GM19238 (cell line): Measurements from ENCODE around the gene S100A16.
"Not testable (repeated sequence)": the region's sequence is repeated elsewhere in the genome, so short reads cannot be mapped to it uniquely, and the experiment has no call there.

Experiments used
- DNase-seq: peaks from one replicate; pipeline ENCODE4 v3.0.0; 2011; ENCODE audit warnings: low spot score; ENCODE audit not compliant: insufficient read length

Gene S100A16

DNA sequence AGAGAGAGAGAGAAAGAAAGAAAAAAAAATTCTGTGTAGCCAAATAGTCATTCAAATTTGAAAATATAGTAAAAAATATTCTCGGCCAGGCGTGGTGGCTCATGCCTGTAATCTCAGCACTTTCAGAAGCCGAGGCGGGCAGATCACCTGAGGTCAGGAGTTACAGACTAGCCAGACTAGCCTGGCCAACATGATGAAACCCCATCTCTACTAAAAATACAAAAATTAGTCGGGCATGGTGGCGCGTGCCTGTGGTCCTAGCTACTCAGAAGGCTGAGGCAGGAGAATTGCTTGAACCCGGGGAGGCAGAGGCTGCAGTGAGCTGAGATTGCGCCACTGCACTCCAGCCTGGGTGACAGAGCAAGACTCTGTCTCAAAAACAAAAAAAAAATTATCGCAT is 24.9 kb downstream of the S100A16 start:
- not testable (repeated sequence) for DNase-seq

DNA sequence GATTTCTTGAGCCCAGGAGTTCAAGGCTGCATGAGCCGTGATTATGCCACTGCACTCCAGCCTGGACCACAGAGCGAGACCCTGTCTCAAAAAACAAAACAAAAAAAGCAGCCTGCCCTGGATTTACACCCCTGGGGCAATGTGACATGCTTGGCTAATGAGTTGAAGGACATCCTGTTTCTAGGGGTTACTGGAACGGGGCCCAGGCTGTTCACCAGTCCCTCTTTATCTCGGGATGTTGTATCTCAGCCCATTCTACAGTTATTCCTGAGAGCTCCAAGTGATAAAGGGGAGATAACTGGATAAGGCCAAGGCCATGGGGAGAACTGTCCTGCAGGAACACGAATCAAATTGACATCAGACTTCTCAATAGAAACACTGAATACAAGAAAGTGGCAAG is 25.6 kb downstream of the S100A16 start:
- no peak for DNase-seq

- no peak for DNase-seq
These were observed 26.6 kb downstream of the S100A16 start for GRCh38 chr1:153586347-153586746.

DNA sequence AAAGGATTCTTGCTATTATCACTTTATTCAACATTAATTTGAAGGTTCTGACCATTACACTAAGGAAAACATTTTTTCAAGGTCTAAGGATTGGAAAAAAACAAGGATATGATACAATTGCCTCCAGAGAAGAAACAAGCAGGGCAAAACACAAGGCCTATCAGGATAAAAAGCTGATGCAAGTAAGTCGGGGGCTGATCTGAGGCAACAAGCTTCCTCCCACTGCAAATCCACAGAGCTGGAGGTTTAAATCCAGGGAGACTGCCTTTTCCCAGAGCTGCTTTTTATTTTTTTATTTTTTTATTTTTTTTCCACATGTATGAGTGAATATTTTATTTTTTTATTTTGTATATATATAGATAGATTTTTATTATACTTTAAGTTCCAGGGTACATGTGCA is 27.9 kb downstream of the S100A16 start:
- no peak for DNase-seq

GRCh38 chr1:153583976-153584375 is 29.0 kb downstream of the S100A16 start:
- no peak for DNase-seq

DNA sequence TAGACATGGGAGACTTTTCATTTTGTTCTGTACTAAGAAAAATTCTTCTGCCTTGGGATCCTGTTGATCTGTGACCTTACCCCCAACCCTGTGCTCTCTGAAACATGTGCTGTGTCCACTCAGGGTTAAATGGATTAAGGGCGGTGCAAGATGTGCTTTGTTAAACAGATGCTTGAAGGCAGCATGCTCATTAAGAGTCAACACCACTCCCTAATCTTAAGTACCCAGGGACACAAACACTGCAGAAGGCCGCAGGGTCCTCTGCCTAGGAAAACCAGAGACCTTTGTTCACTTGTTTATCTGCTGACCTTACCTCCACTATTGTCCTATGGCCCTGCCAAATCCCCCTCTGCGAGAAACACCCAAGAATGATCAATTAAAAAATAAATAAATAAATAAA is 29.4 kb downstream of the S100A16 start:
- DNase-seq = not testable (repeated sequence)

DNA sequence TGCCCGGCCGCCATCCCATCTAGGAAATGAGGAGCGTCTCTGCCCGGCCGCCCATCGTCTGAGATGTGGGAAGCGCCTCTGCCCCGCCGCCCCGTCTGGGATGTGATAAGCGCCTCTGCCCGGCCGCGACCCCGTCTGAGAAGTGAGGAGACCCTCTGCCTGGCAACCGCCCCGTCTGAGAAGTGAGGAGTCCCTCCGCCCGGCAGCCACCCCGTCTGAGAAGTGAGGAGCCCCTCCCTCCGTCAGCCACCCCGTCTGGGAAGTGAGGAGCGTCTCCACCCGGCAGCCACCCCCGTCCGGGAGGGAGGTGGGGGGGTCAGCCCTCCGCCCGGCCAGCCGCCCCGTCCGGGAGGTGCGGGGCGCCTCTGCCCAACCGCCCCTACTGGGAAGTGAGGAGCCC is 30.1 kb downstream of the S100A16 start:
- not testable (repeated sequence) for DNase-seq

GRCh38 chr1:153578936-153579335 is 34.0 kb downstream of the S100A16 start:
- no peak for DNase-seq

GRCh38 chr1:153578490-153578889 is 34.4 kb downstream of the S100A16 start:
- no peak for DNase-seq

GRCh38 chr1:153577624-153578051 is 35.3 kb downstream of the S100A16 start:
- DNase-seq = no peak

DNA sequence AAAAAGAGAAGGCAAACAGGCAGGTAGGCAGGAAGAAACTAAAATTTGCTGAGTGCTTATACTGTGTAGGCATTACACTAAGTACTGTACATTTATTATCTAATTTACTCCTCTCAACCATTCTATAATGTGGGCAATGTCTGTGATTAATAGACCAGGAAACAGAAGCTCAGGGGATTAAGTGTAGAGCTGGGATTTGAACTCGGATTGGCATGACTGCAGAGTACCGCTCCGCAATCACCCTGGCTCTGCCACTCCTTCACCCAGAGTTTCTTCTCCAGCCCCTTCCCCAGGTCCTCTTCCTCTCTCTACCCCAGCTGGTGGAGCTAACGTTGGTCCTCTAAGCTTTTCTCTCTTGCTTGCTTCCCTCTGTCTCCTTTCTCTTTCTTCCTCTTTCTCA is 35.8 kb downstream of the S100A16 start:
- DNase-seq = no peak

GRCh38 chr1:153575497-153575896 is 37.4 kb downstream of the S100A16 start:
- DNase-seq = not testable (repeated sequence)

DNA sequence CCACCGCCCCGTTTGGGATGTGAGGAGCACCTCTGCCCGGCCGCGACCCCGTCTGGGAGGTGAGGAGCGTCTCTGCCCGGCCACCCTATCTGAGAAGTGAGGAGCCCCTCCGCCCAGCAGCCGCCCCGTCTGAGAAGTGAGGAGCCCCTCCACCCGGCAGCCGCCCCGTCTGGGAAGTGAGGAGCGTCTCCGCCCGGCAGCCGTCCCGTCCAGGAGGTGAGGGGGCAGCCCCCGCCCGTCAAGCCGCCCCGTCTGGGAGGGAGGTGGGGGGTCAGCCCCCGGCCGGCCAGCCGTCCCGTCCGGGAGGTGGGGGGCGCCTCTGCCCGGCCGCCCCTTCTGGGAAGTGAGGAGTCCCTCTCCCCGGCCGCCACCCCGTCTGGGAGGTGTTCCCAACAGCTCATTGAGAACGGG is 37.9 kb downstream of the S100A16 start:
- not testable (repeated sequence) for DNase-seq

DNA sequence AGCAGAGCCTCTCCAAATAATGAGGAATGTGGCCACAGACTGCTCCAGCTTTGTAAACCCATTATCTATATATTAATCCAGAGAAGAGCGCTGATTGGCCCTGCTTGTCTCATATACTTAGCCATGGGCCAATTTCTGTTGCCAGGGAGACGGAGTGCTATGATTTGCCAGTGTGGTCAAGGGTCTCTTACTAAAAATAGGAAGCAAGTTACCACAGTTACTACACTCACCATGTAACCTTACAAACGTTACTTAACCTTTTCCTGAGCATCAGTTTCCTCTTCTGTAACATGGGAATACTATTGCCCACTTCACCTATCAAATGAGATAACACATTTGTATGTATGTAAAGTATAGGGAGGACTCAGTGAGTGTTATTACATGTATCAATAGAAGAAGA is 39.6 kb downstream of the S100A16 start:
- DNase-seq = no peak

GRCh38 chr1:153572569-153573015 is 40.3 kb downstream of the S100A16 start:
- DNase-seq = peak; percentile 63

- no peak for DNase-seq
These were observed 41.2 kb downstream of the S100A16 start for GRCh38 chr1:153571706-153572105.

DNA sequence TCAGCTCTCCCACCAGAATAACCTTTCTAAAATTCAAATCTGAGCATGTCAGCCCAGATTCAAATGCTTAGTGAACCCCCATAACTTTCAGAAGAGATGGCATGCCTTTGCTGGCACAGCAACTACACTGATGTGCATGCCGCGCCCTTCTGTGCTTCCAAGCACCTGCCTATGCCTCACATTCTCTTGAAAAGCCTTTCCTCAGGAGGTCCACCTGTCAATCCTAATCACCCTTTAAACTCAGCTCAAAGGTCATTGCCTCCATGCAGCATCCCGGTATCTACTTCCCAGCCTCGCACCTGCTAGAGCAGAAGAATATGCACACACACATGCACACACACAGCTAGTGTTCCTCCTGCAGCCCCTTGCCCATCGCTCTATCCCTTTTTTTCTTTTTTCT is 42.1 kb downstream of the S100A16 start:
- DNase-seq = no peak

DNA sequence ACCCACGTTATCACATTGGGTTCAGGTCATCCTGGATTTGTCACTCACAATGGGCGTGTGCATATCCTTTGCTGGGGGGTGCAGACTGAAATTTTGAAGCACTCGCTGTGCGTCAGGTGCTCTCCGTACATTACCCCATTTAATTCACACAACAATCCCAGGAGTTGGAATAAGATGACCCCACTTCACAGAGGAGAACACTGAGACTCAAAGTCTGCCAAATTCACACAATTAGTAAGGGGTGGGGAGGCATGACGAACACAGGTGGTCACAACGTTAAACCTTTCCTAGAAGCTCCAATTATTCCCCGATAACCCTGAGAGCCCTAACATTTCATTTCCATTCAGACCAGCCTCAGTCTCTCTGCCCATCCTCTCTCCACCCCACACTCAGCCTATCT is 43.5 kb downstream of the S100A16 start:
- DNase-seq = no peak

GRCh38 chr1:153568367-153569099 is 44.4 kb downstream of the S100A16 start:
- peak; percentile 76 for DNase-seq

- DNase-seq = no peak
These were observed 45.1 kb downstream of the S100A16 start for GRCh38 chr1:153567621-153568366.

GRCh38 chr1:153566414-153567371 is 46.2 kb downstream of the S100A16 start:
- no peak for DNase-seq
